Measurements from ENCODE around the gene CDK5RAP3. TPM values are rescaled to one million over a fixed set of nuclear protein-coding genes. Genes with fewer than 3 reads are reported as not detected.

Gene CDK5RAP3
- total and polyA plus RNA-seq, 2 donors (not counting 3 experiments of a cell fraction or from before 2014, with no cell fraction given): 109 to 139 TPM

DNA sequence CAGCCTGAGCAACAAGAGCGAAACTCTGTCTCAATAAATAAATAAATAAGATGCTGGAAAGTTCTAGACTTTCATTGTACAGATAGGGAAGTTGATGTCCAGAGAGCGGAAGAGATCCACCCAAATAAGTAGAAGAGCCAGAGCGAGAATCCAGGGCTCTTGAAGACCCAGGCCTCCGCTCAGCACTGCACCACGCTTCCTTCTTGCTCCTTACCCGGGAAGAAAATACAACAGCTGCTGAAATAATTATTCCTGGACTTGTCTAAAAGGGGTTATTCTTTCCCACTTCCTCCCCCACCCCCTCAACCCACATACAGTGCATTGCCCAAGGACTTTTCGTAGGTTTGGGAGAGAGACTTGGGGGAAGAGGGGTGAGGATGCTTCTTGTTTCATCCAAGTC lies 26.7 kb downstream of the CDK5RAP3 start:
- DNase-seq (ENCODE audit: low read depth, low spot score): no peak
- H3K9ac ChIP-seq (replicated peaks; ENCODE audit: extremely low read depth, insufficient read depth, low read length): no peak overlapping the region
- no peak overlapping the region for H3K4me3 ChIP-seq (replicated peaks in 1 of 3; ENCODE audit: insufficient read depth in 1 of 3, low read depth in 1 of 3, low read length in 3 of 3)
- CTCF ChIA-PET: interaction anchor here (0.7 kb wide), 1 partner anchor 13 kb away, joined by 3 read pairs; no protein-coding TSS in a partner anchor
- dilution Hi-C loops (cut with MboI; ENCODE audit: extremely low pct_ligation_motif_present, low sequenced_read_pairs) (no loop called here), intact Hi-C loops (cut with micrococcal nuclease) (no loop called here)
- H3K9me1 ChIP-seq (replicated peaks; ENCODE audit: control insufficient read depth, extremely low read depth, insufficient read depth, low read length): no peaks in the 10 kb centered on the region
- POLR2A ChIA-PET: no interaction called here
- no TSS peak for BruUV-seq (replicated peaks)
- no peaks in the 10 kb centered on the region for H3K36me3 ChIP-seq (ENCODE audit: control insufficient read depth in 2 of 2, extremely low read depth in 1 of 2, insufficient read depth in 2 of 2, low read length in 2 of 2)
- no peak for FAIRE-seq
- no peak overlapping the region for H3K4me2 ChIP-seq (ENCODE audit: insufficient read depth, low read length)
- no peak for TF ChIP-seq MYC (IDR thresholded peaks at IDR 0.05; ENCODE audit: low read depth, low read length)
- TF ChIP-seq EZH2 (IDR thresholded peaks at IDR 0.05; ENCODE audit: borderline replicate concordance, low read depth, low read length, severe bottlenecking): no peak
- TF ChIP-seq GATA2 (IDR thresholded peaks at IDR 0.05; ENCODE audit: insufficient read depth, insufficient read length, low read depth, low read length): no peak
- TF ChIP-seq FOS (IDR thresholded peaks at IDR 0.05; ENCODE audit: borderline replicate concordance, insufficient read depth, low read length): no peak
- TF ChIP-seq, protein P1, sequence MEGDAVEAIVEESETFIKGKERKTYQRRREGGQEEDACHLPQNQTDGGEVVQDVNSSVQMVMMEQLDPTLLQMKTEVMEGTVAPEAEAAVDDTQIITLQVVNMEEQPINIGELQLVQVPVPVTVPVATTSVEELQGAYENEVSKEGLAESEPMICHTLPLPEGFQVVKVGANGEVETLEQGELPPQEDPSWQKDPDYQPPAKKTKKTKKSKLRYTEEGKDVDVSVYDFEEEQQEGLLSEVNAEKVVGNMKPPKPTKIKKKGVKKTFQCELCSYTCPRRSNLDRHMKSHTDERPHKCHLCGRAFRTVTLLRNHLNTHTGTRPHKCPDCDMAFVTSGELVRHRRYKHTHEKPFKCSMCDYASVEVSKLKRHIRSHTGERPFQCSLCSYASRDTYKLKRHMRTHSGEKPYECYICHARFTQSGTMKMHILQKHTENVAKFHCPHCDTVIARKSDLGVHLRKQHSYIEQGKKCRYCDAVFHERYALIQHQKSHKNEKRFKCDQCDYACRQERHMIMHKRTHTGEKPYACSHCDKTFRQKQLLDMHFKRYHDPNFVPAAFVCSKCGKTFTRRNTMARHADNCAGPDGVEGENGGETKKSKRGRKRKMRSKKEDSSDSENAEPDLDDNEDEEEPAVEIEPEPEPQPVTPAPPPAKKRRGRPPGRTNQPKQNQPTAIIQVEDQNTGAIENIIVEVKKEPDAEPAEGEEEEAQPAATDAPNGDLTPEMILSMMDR (IDR thresholded peaks at IDR 0.05; ENCODE audit: extremely low read depth in 1 of 2, insufficient read depth in 1 of 2, low read depth in 1 of 2, low read length in 2 of 2): no peak
- TF ChIP-seq POLR2A (IDR thresholded peaks at IDR 0.05; ENCODE audit: low read depth, low read length): no peak
- no peak for TF ChIP-seq JUN (IDR thresholded peaks at IDR 0.05; ENCODE audit: borderline replicate concordance, insufficient read depth, insufficient read length, low read depth)
- TF ChIP-seq POLR2AphosphoS5 (IDR thresholded peaks at IDR 0.05; ENCODE audit: insufficient read depth, low read depth, low read length): no peak
- TF ChIP-seq, protein P2, sequence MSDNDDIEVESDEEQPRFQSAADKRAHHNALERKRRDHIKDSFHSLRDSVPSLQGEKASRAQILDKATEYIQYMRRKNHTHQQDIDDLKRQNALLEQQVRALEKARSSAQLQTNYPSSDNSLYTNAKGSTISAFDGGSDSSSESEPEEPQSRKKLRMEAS (IDR thresholded peaks at IDR 0.05; ENCODE audit: insufficient read depth, insufficient read length): no peak
- no peaks in the 10 kb centered on the region for H3K79me2 ChIP-seq (ENCODE audit: control insufficient read depth, insufficient read depth, low read length)
- H3K9me3 ChIP-seq (replicated peaks; ENCODE audit: control insufficient read depth, insufficient read depth, low read length): no peaks in the 10 kb centered on the region
- H2AFZ ChIP-seq (ENCODE audit: low read depth, low read length): no peak overlapping the region
- no peaks in the 10 kb centered on the region for H3K27me3 ChIP-seq (ENCODE audit: control insufficient read depth in 2 of 2, insufficient read depth in 2 of 2, low read length in 2 of 2)
- H4K20me1 ChIP-seq (replicated peaks; ENCODE audit: control insufficient read depth, extremely low read depth, insufficient read depth, low read length): no peaks in the 10 kb centered on the region
- peaks cover 11% of the 10 kb centered on the region for H3K4me1 ChIP-seq (ENCODE audit: control insufficient read depth, extremely low read depth, insufficient read depth, low read length)
- H3K27ac ChIP-seq (ENCODE audit: insufficient read depth, low read depth, low read length): no peak overlapping the region
